ENCODE data around the gene P3H2.

Gene P3H2

DNA sequence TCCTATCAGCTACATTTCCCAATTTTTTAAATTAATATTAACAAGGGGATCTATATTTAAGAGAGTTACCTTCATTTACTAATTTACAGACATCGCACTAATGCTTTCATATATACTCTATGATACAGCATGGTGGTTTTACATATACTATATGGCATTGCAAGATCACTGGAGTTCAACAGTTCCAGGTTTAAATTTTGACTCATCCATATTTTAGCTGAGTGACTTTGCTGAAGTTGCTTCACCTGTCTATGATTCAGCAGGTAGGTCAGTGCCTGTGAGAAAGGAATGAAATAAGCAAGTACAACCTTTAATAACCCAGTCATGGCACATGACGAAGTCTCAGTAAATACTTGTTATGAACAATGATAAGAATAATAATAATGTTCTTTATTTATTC is 211.1 kb downstream of the P3H2 start (continued):
- TF ChIP-seq, protein P1, sequence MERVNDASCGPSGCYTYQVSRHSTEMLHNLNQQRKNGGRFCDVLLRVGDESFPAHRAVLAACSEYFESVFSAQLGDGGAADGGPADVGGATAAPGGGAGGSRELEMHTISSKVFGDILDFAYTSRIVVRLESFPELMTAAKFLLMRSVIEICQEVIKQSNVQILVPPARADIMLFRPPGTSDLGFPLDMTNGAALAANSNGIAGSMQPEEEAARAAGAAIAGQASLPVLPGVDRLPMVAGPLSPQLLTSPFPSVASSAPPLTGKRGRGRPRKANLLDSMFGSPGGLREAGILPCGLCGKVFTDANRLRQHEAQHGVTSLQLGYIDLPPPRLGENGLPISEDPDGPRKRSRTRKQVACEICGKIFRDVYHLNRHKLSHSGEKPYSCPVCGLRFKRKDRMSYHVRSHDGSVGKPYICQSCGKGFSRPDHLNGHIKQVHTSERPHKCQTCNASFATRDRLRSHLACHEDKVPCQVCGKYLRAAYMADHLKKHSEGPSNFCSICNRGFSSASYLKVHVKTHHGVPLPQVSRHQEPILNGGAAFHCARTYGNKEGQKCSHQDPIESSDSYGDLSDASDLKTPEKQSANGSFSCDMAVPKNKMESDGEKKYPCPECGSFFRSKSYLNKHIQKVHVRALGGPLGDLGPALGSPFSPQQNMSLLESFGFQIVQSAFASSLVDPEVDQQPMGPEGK (CRISPR knock-in tag; IDR thresholded peaks at IDR 0.05; ENCODE audit: borderline replicate concordance), result no peak
- TF ChIP-seq ZC3H10 (CRISPR knock-in tag; IDR thresholded peaks at IDR 0.05), result no peak
- no peak for TF ChIP-seq CSDC2 (CRISPR knock-in tag; IDR thresholded peaks at IDR 0.05)
- TF ChIP-seq, protein P2, sequence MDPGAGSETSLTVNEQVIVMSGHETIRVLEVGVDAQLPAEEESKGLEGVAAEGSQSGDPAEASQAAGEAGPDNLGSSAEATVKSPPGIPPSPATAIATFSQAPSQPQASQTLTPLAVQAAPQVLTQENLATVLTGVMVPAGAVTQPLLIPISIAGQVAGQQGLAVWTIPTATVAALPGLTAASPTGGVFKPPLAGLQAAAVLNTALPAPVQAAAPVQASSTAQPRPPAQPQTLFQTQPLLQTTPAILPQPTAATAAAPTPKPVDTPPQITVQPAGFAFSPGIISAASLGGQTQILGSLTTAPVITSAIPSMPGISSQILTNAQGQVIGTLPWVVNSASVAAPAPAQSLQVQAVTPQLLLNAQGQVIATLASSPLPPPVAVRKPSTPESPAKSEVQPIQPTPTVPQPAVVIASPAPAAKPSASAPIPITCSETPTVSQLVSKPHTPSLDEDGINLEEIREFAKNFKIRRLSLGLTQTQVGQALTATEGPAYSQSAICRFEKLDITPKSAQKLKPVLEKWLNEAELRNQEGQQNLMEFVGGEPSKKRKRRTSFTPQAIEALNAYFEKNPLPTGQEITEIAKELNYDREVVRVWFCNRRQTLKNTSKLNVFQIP (CRISPR knock-in tag; IDR thresholded peaks at IDR 0.05; ENCODE audit: borderline replicate concordance, low read depth), result no peak
- no peak for TF ChIP-seq ESRRG (CRISPR knock-in tag; IDR thresholded peaks at IDR 0.05)
- no peak for TF ChIP-seq ZNF70 (CRISPR knock-in tag; IDR thresholded peaks at IDR 0.05)

- no peak for ATAC-seq
- TF ChIP-seq TCF4 (CRISPR knock-in tag; IDR thresholded peaks at IDR 0.05; ENCODE audit: borderline replicate concordance), result no peak
Measured at GRCh38 chr3:189909139-189909538, 211.6 kb downstream of the P3H2 start.

- TF ChIP-seq ZNF565 (CRISPR knock-in tag; conservative IDR thresholded peaks at IDR 0.05; ENCODE audit: low read depth), result no peak
- no peak for TF ChIP-seq SNAI2 (CRISPR knock-in tag; IDR thresholded peaks at IDR 0.05)
- no peak for TF ChIP-seq ZNF8 (CRISPR knock-in tag; IDR thresholded peaks at IDR 0.05)
- no peak for TF ChIP-seq CREB5 (CRISPR knock-in tag; IDR thresholded peaks at IDR 0.05; ENCODE audit: low read depth)
- TF ChIP-seq BACH2 (CRISPR knock-in tag; IDR thresholded peaks at IDR 0.05; ENCODE audit: borderline replicate concordance), result no peak
- TF ChIP-seq, protein P3, sequence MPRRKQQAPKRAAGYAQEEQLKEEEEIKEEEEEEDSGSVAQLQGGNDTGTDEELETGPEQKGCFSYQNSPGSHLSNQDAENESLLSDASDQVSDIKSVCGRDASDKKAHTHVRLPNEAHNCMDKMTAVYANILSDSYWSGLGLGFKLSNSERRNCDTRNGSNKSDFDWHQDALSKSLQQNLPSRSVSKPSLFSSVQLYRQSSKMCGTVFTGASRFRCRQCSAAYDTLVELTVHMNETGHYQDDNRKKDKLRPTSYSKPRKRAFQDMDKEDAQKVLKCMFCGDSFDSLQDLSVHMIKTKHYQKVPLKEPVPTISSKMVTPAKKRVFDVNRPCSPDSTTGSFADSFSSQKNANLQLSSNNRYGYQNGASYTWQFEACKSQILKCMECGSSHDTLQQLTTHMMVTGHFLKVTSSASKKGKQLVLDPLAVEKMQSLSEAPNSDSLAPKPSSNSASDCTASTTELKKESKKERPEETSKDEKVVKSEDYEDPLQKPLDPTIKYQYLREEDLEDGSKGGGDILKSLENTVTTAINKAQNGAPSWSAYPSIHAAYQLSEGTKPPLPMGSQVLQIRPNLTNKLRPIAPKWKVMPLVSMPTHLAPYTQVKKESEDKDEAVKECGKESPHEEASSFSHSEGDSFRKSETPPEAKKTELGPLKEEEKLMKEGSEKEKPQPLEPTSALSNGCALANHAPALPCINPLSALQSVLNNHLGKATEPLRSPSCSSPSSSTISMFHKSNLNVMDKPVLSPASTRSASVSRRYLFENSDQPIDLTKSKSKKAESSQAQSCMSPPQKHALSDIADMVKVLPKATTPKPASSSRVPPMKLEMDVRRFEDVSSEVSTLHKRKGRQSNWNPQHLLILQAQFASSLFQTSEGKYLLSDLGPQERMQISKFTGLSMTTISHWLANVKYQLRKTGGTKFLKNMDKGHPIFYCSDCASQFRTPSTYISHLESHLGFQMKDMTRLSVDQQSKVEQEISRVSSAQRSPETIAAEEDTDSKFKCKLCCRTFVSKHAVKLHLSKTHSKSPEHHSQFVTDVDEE (CRISPR knock-in tag; IDR thresholded peaks at IDR 0.05), result no peak
- TF ChIP-seq TOX (CRISPR knock-in tag; IDR thresholded peaks at IDR 0.05; ENCODE audit: borderline replicate concordance), result no peak
- no peak for TF ChIP-seq ZC3H10 (CRISPR knock-in tag; IDR thresholded peaks at IDR 0.05)
- TF ChIP-seq, protein P1 (CRISPR knock-in tag; IDR thresholded peaks at IDR 0.05; ENCODE audit: borderline replicate concordance), result no peak
- no peak for TF ChIP-seq PPARA (CRISPR knock-in tag; IDR thresholded peaks at IDR 0.05; ENCODE audit: borderline replicate concordance)
- no peak for TF ChIP-seq CSDC2 (CRISPR knock-in tag; IDR thresholded peaks at IDR 0.05)
- TF ChIP-seq ARNTL (CRISPR knock-in tag; IDR thresholded peaks at IDR 0.05; ENCODE audit: borderline replicate concordance, low read depth), result no peak
- no peak for ATAC-seq
Measured at GRCh38 chr3:189908646-189909045, 212.1 kb downstream of the P3H2 start.

GRCh38 chr3:189907803-189908202 is 212.9 kb downstream of the P3H2 start:
- no peak for ATAC-seq
- no peak for TF ChIP-seq CREB5 (CRISPR knock-in tag; IDR thresholded peaks at IDR 0.05; ENCODE audit: low read depth)
